SKM-1 treated with dmso at 0.1 percent for 144 hours (cell line): ENCODE results near the gene SLC16A1.
"Not testable (repeated sequence)": the region's sequence is repeated elsewhere in the genome, so short reads cannot be mapped to it uniquely, and the experiment has no call there.

Experiments
- DNase-seq: peaks from one replicate; lab custom pipeline; 2025; ENCODE audit not compliant: unreplicated experiment; lab: John Stamatoyannopoulos, UW

SLC16A1 gene

GRCh38 chr1:112888630-112889029 lies 67.4 kb downstream of the SLC16A1 start:
- no peak for DNase-seq

GRCh38 chr1:112887599-112888283 lies 68.3 kb downstream of the SLC16A1 start:
- DNase-seq = no peak

GRCh38 chr1:112884996-112885395 lies 71.0 kb downstream of the SLC16A1 start:
- not testable (repeated sequence) for DNase-seq

- DNase-seq = peak; percentile 14
These were observed 73.7 kb downstream of the SLC16A1 start for GRCh38 chr1:112882271-112882744.

- no peak for DNase-seq
These were observed 74.3 kb downstream of the SLC16A1 start for GRCh38 chr1:112881742-112882127.

- DNase-seq = no peak
These were observed 76.2 kb downstream of the SLC16A1 start for GRCh38 chr1:112879834-112880233.

- DNase-seq = no peak
These were observed 77.7 kb downstream of the SLC16A1 start for GRCh38 chr1:112878321-112878720.

- no peak for DNase-seq
These were observed 78.2 kb downstream of the SLC16A1 start for GRCh38 chr1:112877750-112878149.

- DNase-seq = no peak
These were observed 79.7 kb downstream of the SLC16A1 start for GRCh38 chr1:112876315-112876714.

- DNase-seq = no peak
These were observed 83.4 kb downstream of the SLC16A1 start for GRCh38 chr1:112872551-112872962.

GRCh38 chr1:112870887-112871646 lies 84.9 kb downstream of the SLC16A1 start:
- no peak for DNase-seq

- no peak for DNase-seq
These were observed 86.1 kb downstream of the SLC16A1 start for GRCh38 chr1:112869895-112870294.

GRCh38 chr1:112868191-112868590 lies 87.8 kb downstream of the SLC16A1 start:
- DNase-seq = no peak

- no peak for DNase-seq
These were observed 89.0 kb downstream of the SLC16A1 start for GRCh38 chr1:112866981-112867380.

- no peak for DNase-seq
These were observed 89.8 kb downstream of the SLC16A1 start for GRCh38 chr1:112866151-112866550.

GRCh38 chr1:112862753-112863426 lies 93.1 kb downstream of the SLC16A1 start:
- DNase-seq = no peak
